PC-3 (cell line): ENCODE data around the gene PDE6A. TPM values are rescaled to one million over a fixed set of nuclear protein-coding genes. Genes with fewer than 3 reads are reported as not detected.

Experiments used
- ATAC-seq: fragments of 200-7000 bp; cut with Tn5 transposase; 2 replicates; pipeline ENCODE4 v1.9.1; 2020; ENCODE audit warnings: mild to moderate bottlenecking, moderate library complexity
- BruUV-seq: library from RNA; stranded (reverse); fragments of 400-500 nt; replicated peaks from 2 replicates; lab custom pipeline; 2021; lab: Mats Ljungman, UMichigan
- CTCF ChIA-PET: fragments of 300-600 bp; sonication (Branson Sonifier 250); formaldehyde crosslinking; loops from one replicate; lab custom pipeline; 2022; ENCODE audit warnings: antibody characterized with exemption; lab: Charles Lee
- POLR2A ChIA-PET: fragments of 300-600 bp; sonication (Branson Sonifier 250); formaldehyde crosslinking; loops from one replicate; lab custom pipeline; 2022; ENCODE audit warnings: antibody characterized with exemption; ENCODE audit not compliant: unreplicated experiment; lab: Charles Lee
- DNase-seq: peaks from one replicate; pipeline ENCODE4 v3.0.0-alpha.2; 2015
- H2AFZ ChIP-seq: fragments of 300-600 bp; sonication (generic); 2 replicates; pipeline ENCODE4 v1.6.0; 2016; ENCODE audit warnings: antibody characterized with exemption, low read length
- H3F3A ChIP-seq: fragments of 300-600 bp; sonication (generic); one replicate; pipeline ENCODE4 v1.6.0; 2017; ENCODE audit warnings: antibody characterized with exemption, low read length, control low read depth, mild to moderate bottlenecking; ENCODE audit not compliant: unreplicated experiment
- H3K27ac ChIP-seq: fragments of 300-600 bp; sonication (generic); 2 replicates; pipeline ENCODE4 v1.5.1; 2016; ENCODE audit warnings: mild to moderate bottlenecking, low read length
- H3K27me3 ChIP-seq: fragments of 300-600 bp; sonication (generic); 2 replicates; pipeline ENCODE4 v1.6.1; 2016; ENCODE audit warnings: low read length, mixed read lengths
- H3K36me3 ChIP-seq: fragments of 300-600 bp; sonication (generic); 2 replicates; pipeline ENCODE4 v1.6.1; 2016; ENCODE audit warnings: low read depth, mixed run types, low read length, mixed read lengths
- H3K4me1 ChIP-seq: fragments of 300-600 bp; sonication (generic); 2 replicates; pipeline ENCODE4 v1.5.1; 2016; ENCODE audit warnings: low read length; ENCODE audit not compliant: insufficient read depth
- H3K4me2 ChIP-seq: fragments of 300-600 bp; sonication (generic); 2 replicates; pipeline ENCODE4 v1.6.0; 2016; ENCODE audit warnings: low read length
- H3K4me3 ChIP-seq: fragments of 300-600 bp; sonication (generic); 2 replicates; pipeline ENCODE4 v1.5.1; 2016; ENCODE audit warnings: mild to moderate bottlenecking, low read length, mixed read lengths
- H3K79me2 ChIP-seq: fragments of 300-600 bp; sonication (generic); 2 replicates; pipeline ENCODE4 v1.6.1; 2017; ENCODE audit warnings: low read length, mixed read lengths
- H3K9ac ChIP-seq: fragments of 300-600 bp; sonication (generic); 2 replicates; pipeline ENCODE4 v1.6.0; 2016; ENCODE audit warnings: mild to moderate bottlenecking, low read length
- H3K9me2 ChIP-seq: fragments of 300-600 bp; sonication (generic); replicated peaks from 2 replicates; pipeline ENCODE4 v1.6.1; 2016; ENCODE audit warnings: mixed run types, low read length, mixed read lengths
- H3K9me3 ChIP-seq: fragments of 300-600 bp; sonication (generic); 2 replicates; pipeline ENCODE4 v1.6.1; 2016; ENCODE audit warnings: low read length, mixed read lengths
- H4K20me1 ChIP-seq: fragments of 300-600 bp; sonication (generic); 2 replicates; pipeline ENCODE4 v1.6.1; 2016; ENCODE audit warnings: low read length, mixed read lengths
- CTCF ChIP-seq: fragments of 300-600 bp; sonication (generic); conservative IDR thresholded peaks from 2 replicates; pipeline ENCODE4 v1.5.1; 2017; ENCODE audit warnings: antibody characterized with exemption, low read depth, mild to moderate bottlenecking, low read length
- EZH2 ChIP-seq: fragments of 300-600 bp; sonication (generic); IDR thresholded peaks from one replicate; pipeline ENCODE4 v1.6.1; 2017; ENCODE audit warnings: antibody characterized with exemption, mild to moderate bottlenecking, low read length; ENCODE audit not compliant: unreplicated experiment
- EZH2phosphoT487 ChIP-seq: fragments of 300-600 bp; sonication (generic); IDR thresholded peaks from 2 replicates; pipeline ENCODE4 v1.6.1; 2018; ENCODE audit warnings: mild to moderate bottlenecking, antibody characterized with exemption, low read length, borderline replicate concordance
- intact Hi-C: fragments of 100-400 bp; cut with micrococcal nuclease; formaldehyde crosslinking; loops from 2 replicates; pipeline ENCODE4 v1.9.0; 2023
- total RNA-seq: library from RNA; depleted of rRNA; stranded (reverse); fragments of >200 nt; gene quantifications from 2 replicates; pipeline ENCODE4 v1.2.3, GENCODE V29; 2014

Gene PDE6A
- total RNA-seq, 1 experiment from 2014 or later, result not detected

- H3K9me2 ChIP-seq, result no peaks in the 10 kb centered on the region
- H3K27me3 ChIP-seq, result no peaks in the 10 kb centered on the region
- no peak for TF ChIP-seq CTCF
- TF ChIP-seq EZH2, result no peak
- TF ChIP-seq EZH2phosphoT487, result no peak
- no peak overlapping the region for H3K27ac ChIP-seq
- no peak overlapping the region for H2AFZ ChIP-seq
- no peak overlapping the region for H3K4me2 ChIP-seq
- ChIA-PET CTCF (interaction anchor here (0.7 kb wide), 2 partner anchors 10 to 682 kb away, joined by 3 to 7 read pairs; no protein-coding TSS in a partner anchor), POLR2A (no interaction called here)
- no peaks in the 10 kb centered on the region for H4K20me1 ChIP-seq
- no peaks in the 10 kb centered on the region for H3K9me3 ChIP-seq
- no peak for DNase-seq
- no peaks in the 10 kb centered on the region for H3K36me3 ChIP-seq
- intact Hi-C loops, result no loop called here
- H3K79me2 ChIP-seq, result no peaks in the 10 kb centered on the region
- no TSS peak for BruUV-seq
- H3F3A ChIP-seq, result no peaks in the 10 kb centered on the region
- no peak overlapping the region for H3K4me3 ChIP-seq
- no peak; the same call in 1 of the 2 replicates for ATAC-seq
- 0 out of 2 replicates have a peak, but pooled peaks cover 5% of the 10 kb centered on the region for H3K4me1 ChIP-seq
- no peak overlapping the region for H3K9ac ChIP-seq
Observed at GRCh38 chr5:149917073-149917676, 27.4 kb downstream of the PDE6A start.

DNA sequence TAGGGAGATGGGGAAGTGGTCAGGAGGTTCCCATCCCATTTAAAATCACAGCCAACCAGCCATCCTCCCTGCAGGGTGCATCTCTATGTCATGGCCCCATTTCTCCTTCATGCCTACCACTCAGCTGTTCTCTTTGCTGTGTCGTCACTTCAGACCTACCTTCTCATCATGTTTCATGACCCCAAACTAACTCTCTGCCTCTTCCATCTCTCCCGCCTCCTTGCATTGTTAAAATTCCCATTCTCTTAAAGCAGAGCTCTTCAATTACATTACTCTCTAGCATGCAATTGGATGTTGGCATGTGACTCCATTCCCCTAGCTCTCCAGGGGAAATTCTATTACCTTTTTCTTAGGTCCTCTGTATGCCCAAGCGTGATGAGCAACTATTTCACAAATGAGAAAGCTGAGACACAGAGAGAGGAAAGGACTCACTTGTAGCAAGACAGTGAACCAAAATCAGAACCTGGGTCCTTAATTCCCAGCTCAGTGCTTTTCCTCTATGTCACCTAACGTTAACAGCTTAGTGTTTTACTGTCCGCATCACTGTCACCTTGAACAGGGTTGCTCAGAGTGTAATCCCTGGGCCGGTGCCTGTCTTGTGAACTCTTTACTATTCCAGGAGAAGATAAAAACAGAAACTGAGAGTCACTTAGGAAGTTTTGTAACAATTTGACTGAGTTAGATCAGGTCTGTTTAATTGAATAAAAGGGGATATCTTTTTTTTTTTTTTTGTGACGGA, 28.1 kb downstream of the PDE6A start:
- no peaks in the 10 kb centered on the region for H3K9me3 ChIP-seq
- CTCF ChIA-PET, result interaction anchor here (0.6 to 0.7 kb wide), 2 partner anchors 11 to 359 kb away, joined by 7 to 9 read pairs; no protein-coding TSS in a partner anchor
- H3K27me3 ChIP-seq, result no peaks in the 10 kb centered on the region
- H3K4me3 ChIP-seq, result no peak overlapping the region
- no TSS peak for BruUV-seq
- H3K4me2 ChIP-seq, result no peak overlapping the region
- H4K20me1 ChIP-seq, result no peaks in the 10 kb centered on the region
- H3K79me2 ChIP-seq, result no peaks in the 10 kb centered on the region
- no peaks in the 10 kb centered on the region for H3K36me3 ChIP-seq
- intact Hi-C loops, result no loop called here
- no peak for ATAC-seq
- no peak overlapping the region for H3K27ac ChIP-seq
- no peaks in the 10 kb centered on the region for H3F3A ChIP-seq
- H3K9me2 ChIP-seq, result no peaks in the 10 kb centered on the region
- DNase-seq, result no peak
- POLR2A ChIA-PET, result no interaction called here
- H3K9ac ChIP-seq, result no peak overlapping the region
- TF ChIP-seq EZH2 (no peak), EZH2phosphoT487 (no peak), CTCF (no peak)
- no peak overlapping the region for H2AFZ ChIP-seq
- 0 out of 2 replicates have a peak, but pooled peaks cover 5% of the 10 kb centered on the region for H3K4me1 ChIP-seq
